ENCODE data around the gene FREM1.

Gene FREM1

GRCh38 chr9:14893280-14893679 lies 16.9 kb downstream of the FREM1 start:
- Histone ChIP-seq H3K18ac (ENCODE audit: low read length) (no peak overlapping the region), H3K23ac (ENCODE audit: low read depth, low read length, poor library complexity) (no peak overlapping the region), H4K91ac (ENCODE audit: low read depth, low read length, poor library complexity) (no peak overlapping the region), H3K14ac (ENCODE audit: low read length) (no peak overlapping the region), H2AFZ (ENCODE audit: low read length) (no peak overlapping the region), H2AK5ac (ENCODE audit: low read depth, low read length) (no peak overlapping the region), H2BK15ac (ENCODE audit: low read length) (no peak overlapping the region), H3K4me2 (ENCODE audit: insufficient read depth, low read length, poor library complexity, severe bottlenecking) (no peak overlapping the region), H4K8ac (ENCODE audit: low read depth, low read length) (no peak overlapping the region), H3K9me3 (replicated peaks in 1 of 2; ENCODE audit: control insufficient read depth in 2 of 2, insufficient read depth in 1 of 2, low read depth in 1 of 2, low read length in 2 of 2) (peaks cover 0 to 48% of the 10 kb centered on the region in 2 donors), H3K27ac (replicated peaks; ENCODE audit: low read length) (no peak overlapping the region), H3K4ac (ENCODE audit: low read length) (no peak overlapping the region), H3K9ac (ENCODE audit: low read depth, low read length, poor library complexity) (no peak overlapping the region), H3K4me3 (ENCODE audit: low read length in 2 of 2) (no peak overlapping the region), H2BK12ac (ENCODE audit: low read length) (no peak overlapping the region), H2BK120ac (ENCODE audit: low read depth, low read length) (no peak overlapping the region), H3K36me3 (replicated peaks in 1 of 2; ENCODE audit: control insufficient read depth in 2 of 2, insufficient read depth in 2 of 2, low read length in 2 of 2) (peaks cover 0 to 60% of the 10 kb centered on the region in 2 donors), H3K79me1 (ENCODE audit: low read depth, low read length) (no peaks in the 10 kb centered on the region), H3K4me1 (ENCODE audit: control insufficient read depth in 2 of 2, insufficient read depth in 1 of 2, low read depth in 1 of 2, low read length in 2 of 2) (peaks cover 0 to 3% of the 10 kb centered on the region in 2 donors), H3K27me3 (ENCODE audit: control insufficient read depth in 3 of 3, insufficient read depth in 3 of 3, low read depth in 1 of 3, low read length in 3 of 3) (no peaks in the 10 kb centered on the region), H2BK5ac (ENCODE audit: low read length) (no peak overlapping the region)
- DNase-seq (ENCODE audit: low spot score): no peak
- no CpG with 5 or more reads among the region's 1 CpG for WGBS, 2 donors (ENCODE audit: extremely low coverage in 2 of 2, insufficient read length in 2 of 2, insufficient replicate concordance in 1 of 2)

GRCh38 chr9:14891332-14891731 lies 18.9 kb downstream of the FREM1 start:
- H3K4me3 ChIP-seq (ENCODE audit: low read length in 2 of 2): no peak overlapping the region
- peaks cover 0 to 3% of the 10 kb centered on the region in 2 donors for H3K4me1 ChIP-seq (ENCODE audit: control insufficient read depth in 2 of 2, insufficient read depth in 1 of 2, low read depth in 1 of 2, low read length in 2 of 2)
- peaks cover 0 to 63% of the 10 kb centered on the region in 2 donors for H3K36me3 ChIP-seq (replicated peaks in 1 of 2; ENCODE audit: control insufficient read depth in 2 of 2, insufficient read depth in 2 of 2, low read length in 2 of 2)
- no peak overlapping the region for H3K27ac ChIP-seq (replicated peaks; ENCODE audit: low read length)
- H3K4me2 ChIP-seq (ENCODE audit: insufficient read depth, low read length, poor library complexity, severe bottlenecking): no peak overlapping the region
- DNase-seq (ENCODE audit: low spot score): no peak
- H2AK5ac ChIP-seq (ENCODE audit: low read depth, low read length): no peak overlapping the region
- H2BK120ac ChIP-seq (ENCODE audit: low read depth, low read length): no peak overlapping the region
- H2BK15ac ChIP-seq (ENCODE audit: low read length): no peak overlapping the region
- H3K27me3 ChIP-seq (ENCODE audit: control insufficient read depth in 3 of 3, insufficient read depth in 3 of 3, low read depth in 1 of 3, low read length in 3 of 3): no peaks in the 10 kb centered on the region
- no CpG with 5 or more reads among the region's 1 CpG for WGBS, 2 donors (ENCODE audit: extremely low coverage in 2 of 2, insufficient read length in 2 of 2, insufficient replicate concordance in 1 of 2)
- no peak overlapping the region for H4K8ac ChIP-seq (ENCODE audit: low read depth, low read length)
- H2AFZ ChIP-seq (ENCODE audit: low read length): no peak overlapping the region
- no peak overlapping the region for H2BK5ac ChIP-seq (ENCODE audit: low read length)
- no peak overlapping the region for H3K4ac ChIP-seq (ENCODE audit: low read length)
- no peak overlapping the region for H4K91ac ChIP-seq (ENCODE audit: low read depth, low read length, poor library complexity)
- no peak overlapping the region for H3K18ac ChIP-seq (ENCODE audit: low read length)
- H2BK12ac ChIP-seq (ENCODE audit: low read length): no peak overlapping the region
- no peak overlapping the region for H3K23ac ChIP-seq (ENCODE audit: low read depth, low read length, poor library complexity)
- no peaks in the 10 kb centered on the region for H3K79me1 ChIP-seq (ENCODE audit: low read depth, low read length)
- peaks cover 0 to 52% of the 10 kb centered on the region in 2 donors for H3K9me3 ChIP-seq (replicated peaks in 1 of 2; ENCODE audit: control insufficient read depth in 2 of 2, insufficient read depth in 1 of 2, low read depth in 1 of 2, low read length in 2 of 2)
- no peak overlapping the region for H3K14ac ChIP-seq (ENCODE audit: low read length)
- no peak overlapping the region for H3K9ac ChIP-seq (ENCODE audit: low read depth, low read length, poor library complexity)

- no peak overlapping the region for H2BK120ac ChIP-seq (ENCODE audit: low read depth, low read length)
- H2BK5ac ChIP-seq (ENCODE audit: low read length): no peak overlapping the region
- no peak overlapping the region for H3K23ac ChIP-seq (ENCODE audit: low read depth, low read length, poor library complexity)
- H3K18ac ChIP-seq (ENCODE audit: low read length): no peak overlapping the region
- DNase-seq (ENCODE audit: low spot score): no peak
- H2BK12ac ChIP-seq (ENCODE audit: low read length): no peak overlapping the region
- no peak overlapping the region for H3K14ac ChIP-seq (ENCODE audit: low read length)
- peaks cover 0 to 65% of the 10 kb centered on the region in 2 donors for H3K36me3 ChIP-seq (replicated peaks in 1 of 2; ENCODE audit: control insufficient read depth in 2 of 2, insufficient read depth in 2 of 2, low read length in 2 of 2)
- no peak overlapping the region for H4K91ac ChIP-seq (ENCODE audit: low read depth, low read length, poor library complexity)
- H3K4me2 ChIP-seq (ENCODE audit: insufficient read depth, low read length, poor library complexity, severe bottlenecking): no peak overlapping the region
- no peak overlapping the region for H4K8ac ChIP-seq (ENCODE audit: low read depth, low read length)
- no peak overlapping the region for H3K27ac ChIP-seq (replicated peaks; ENCODE audit: low read length)
- no peak overlapping the region for H2AK5ac ChIP-seq (ENCODE audit: low read depth, low read length)
- no peaks in the 10 kb centered on the region for H3K4me1 ChIP-seq (ENCODE audit: control insufficient read depth in 2 of 2, insufficient read depth in 1 of 2, low read depth in 1 of 2, low read length in 2 of 2)
- peaks cover 0 to 47% of the 10 kb centered on the region in 2 donors for H3K9me3 ChIP-seq (replicated peaks in 1 of 2; ENCODE audit: control insufficient read depth in 2 of 2, insufficient read depth in 1 of 2, low read depth in 1 of 2, low read length in 2 of 2)
- H3K27me3 ChIP-seq (ENCODE audit: control insufficient read depth in 3 of 3, insufficient read depth in 3 of 3, low read depth in 1 of 3, low read length in 3 of 3): no peaks in the 10 kb centered on the region
- WGBS, 2 donors (ENCODE audit: extremely low coverage in 2 of 2, insufficient read length in 2 of 2, insufficient replicate concordance in 1 of 2): no CpG with 5 or more reads among the region's 3 CpGs
- no peak overlapping the region for H3K9ac ChIP-seq (ENCODE audit: low read depth, low read length, poor library complexity)
- H2AFZ ChIP-seq (ENCODE audit: low read length): no peak overlapping the region
- H2BK15ac ChIP-seq (ENCODE audit: low read length): no peak overlapping the region
- no peak overlapping the region for H3K4ac ChIP-seq (ENCODE audit: low read length)
- H3K4me3 ChIP-seq (ENCODE audit: low read length in 2 of 2): no peak overlapping the region
- H3K79me1 ChIP-seq (ENCODE audit: low read depth, low read length): no peaks in the 10 kb centered on the region
These were observed 20.8 kb downstream of the FREM1 start for GRCh38 chr9:14889451-14889850.

- Histone ChIP-seq H3K27ac (replicated peaks; ENCODE audit: low read length) (no peak overlapping the region), H3K9me3 (replicated peaks in 1 of 2; ENCODE audit: control insufficient read depth in 2 of 2, insufficient read depth in 1 of 2, low read depth in 1 of 2, low read length in 2 of 2) (peaks cover 0 to 41% of the 10 kb centered on the region in 2 donors), H4K8ac (ENCODE audit: low read depth, low read length) (no peak overlapping the region), H2AK5ac (ENCODE audit: low read depth, low read length) (no peak overlapping the region), H3K4me1 (ENCODE audit: control insufficient read depth in 2 of 2, insufficient read depth in 1 of 2, low read depth in 1 of 2, low read length in 2 of 2) (no peaks in the 10 kb centered on the region), H3K14ac (ENCODE audit: low read length) (no peak overlapping the region), H2AFZ (ENCODE audit: low read length) (no peak overlapping the region), H3K4ac (ENCODE audit: low read length) (no peak overlapping the region), H3K4me2 (ENCODE audit: insufficient read depth, low read length, poor library complexity, severe bottlenecking) (no peak overlapping the region), H3K79me1 (ENCODE audit: low read depth, low read length) (no peaks in the 10 kb centered on the region), H3K27me3 (ENCODE audit: control insufficient read depth in 3 of 3, insufficient read depth in 3 of 3, low read depth in 1 of 3, low read length in 3 of 3) (no peaks in the 10 kb centered on the region), H2BK12ac (ENCODE audit: low read length) (no peak overlapping the region), H3K23ac (ENCODE audit: low read depth, low read length, poor library complexity) (no peak overlapping the region), H2BK5ac (ENCODE audit: low read length) (no peak overlapping the region), H4K91ac (ENCODE audit: low read depth, low read length, poor library complexity) (no peak overlapping the region), H3K4me3 (ENCODE audit: low read length in 2 of 2) (no peak overlapping the region), H2BK15ac (ENCODE audit: low read length) (no peak overlapping the region), H3K9ac (ENCODE audit: low read depth, low read length, poor library complexity) (no peak overlapping the region), H3K18ac (ENCODE audit: low read length) (no peak overlapping the region), H2BK120ac (ENCODE audit: low read depth, low read length) (no peak overlapping the region), H3K36me3 (replicated peaks in 1 of 2; ENCODE audit: control insufficient read depth in 2 of 2, insufficient read depth in 2 of 2, low read length in 2 of 2) (peaks cover 0 to 59% of the 10 kb centered on the region in 2 donors)
- DNase-seq (ENCODE audit: low spot score): no peak
- WGBS, 2 donors (ENCODE audit: extremely low coverage in 2 of 2, insufficient read length in 2 of 2, insufficient replicate concordance in 1 of 2): no CpG with 5 or more reads among the region's 1 CpG
These were observed 21.4 kb downstream of the FREM1 start for GRCh38 chr9:14888875-14889274.

Data from neuronal stem cell (in vitro differentiated cells).